Ovary (tissue), 3 donors: Measurements from ENCODE around the gene SPINT2.

Experiments
- CTCF ChIP-seq, 3 donors: fragments of 450-650 bp in 2 of 3; fragments of 200-600 bp in 1 of 3; IDR thresholded peaks; one replicate each; pipeline versions ENCODE4 v1.5.1 to v1.8.0; 2016 to 2022; ENCODE audit warnings: antibody characterized with exemption in 3 of 3, mild to moderate bottlenecking in 1 of 3
- EP300 ChIP-seq: sonication (generic); formaldehyde crosslinking; IDR thresholded peaks from one replicate; pipeline ENCODE4 v1.6.1; 2017; ENCODE audit warnings: antibody characterized with exemption
- POLR2A ChIP-seq: fragments of 450-650 bp; IDR thresholded peaks from one replicate; pipeline ENCODE4 v1.6.1; 2017; ENCODE audit warnings: antibody characterized with exemption, mild to moderate bottlenecking, moderate library complexity
- donor health status: DM: no; HTN: no; CAD: no.

DNA sequence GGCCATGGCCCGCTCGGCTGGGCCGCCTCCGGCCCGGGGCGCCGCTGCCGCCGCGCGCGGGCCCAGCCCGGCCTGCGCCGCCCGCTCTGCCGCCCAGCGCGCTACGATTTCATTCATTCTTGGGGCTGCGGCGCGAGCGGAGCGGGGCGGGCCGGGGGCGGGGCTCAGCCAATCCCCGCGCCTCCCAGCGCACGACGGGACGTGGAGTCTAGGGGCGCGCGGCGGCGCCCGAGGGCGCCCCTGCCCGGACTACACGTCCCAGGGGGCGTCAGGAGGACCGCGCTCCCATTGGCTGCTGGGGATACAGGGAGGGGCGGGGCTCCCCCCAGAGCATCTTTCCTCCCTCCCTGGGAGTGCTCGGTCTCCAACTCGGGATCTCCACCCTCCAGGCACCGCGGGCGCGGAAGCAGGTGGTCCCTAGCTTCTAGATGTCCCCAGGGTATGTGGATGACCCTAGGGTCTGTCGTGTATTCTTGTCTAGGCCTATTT, 34.7 kb upstream of the SPINT2 start:
- TF ChIP-seq POLR2A (no peak), CTCF (IDR thresholded peaks at IDR 0.05) (no peak), EP300 (no peak)
